Loucy (cell line): ENCODE data around the gene TTC39C.
"Not testable (repeated sequence)": the region's sequence is repeated elsewhere in the genome, so short reads cannot be mapped to it uniquely, and the experiment has no call there.

Experiments
- H2AFZ ChIP-seq: fragments of 200-600 bp; sonication (generic); 2 replicates; pipeline ENCODE4 v1.6.0; 2016; ENCODE audit warnings: antibody characterized with exemption, mild to moderate bottlenecking, low read length, moderate library complexity
- H3F3A ChIP-seq: fragments of 200-600 bp; 2 replicates; pipeline ENCODE4 v1.6.0; 2016; ENCODE audit warnings: antibody characterized with exemption, low read depth, mild to moderate bottlenecking
- H3K27me3 ChIP-seq: fragments of 200-600 bp; sonication (generic); 2 replicates; pipeline ENCODE4 v1.6.1; 2014; ENCODE audit warnings: low read length, mild to moderate bottlenecking; ENCODE audit not compliant: insufficient read depth, poor library complexity, severe bottlenecking
- H3K36me3 ChIP-seq: fragments of 200-600 bp; sonication (generic); 2 replicates; pipeline ENCODE4 v1.6.1; 2016; ENCODE audit warnings: low read length; ENCODE audit not compliant: insufficient read depth
- H3K4me1 ChIP-seq: fragments of 200-600 bp; sonication (generic); 2 replicates; pipeline ENCODE4 v1.5.1; 2014; ENCODE audit warnings: low read length, mild to moderate bottlenecking; ENCODE audit not compliant: insufficient read depth, poor library complexity, severe bottlenecking
- H3K4me2 ChIP-seq: fragments of 200-600 bp; sonication (generic); 2 replicates; pipeline ENCODE4 v1.6.0; 2014; ENCODE audit warnings: antibody characterized with exemption, low read length, low read depth, mild to moderate bottlenecking; ENCODE audit not compliant: poor library complexity, severe bottlenecking
- H3K4me3 ChIP-seq: fragments of 200-600 bp; sonication (generic); 2 replicates; pipeline ENCODE4 v1.5.1; 2014; ENCODE audit warnings: low read length, mild to moderate bottlenecking, mixed read lengths; ENCODE audit not compliant: poor library complexity, severe bottlenecking
- H3K79me2 ChIP-seq: fragments of 200-600 bp; sonication (generic); 2 replicates; pipeline ENCODE4 v1.6.1; 2014; ENCODE audit warnings: low read length; ENCODE audit not compliant: insufficient read depth
- H3K9ac ChIP-seq: fragments of 200-600 bp; sonication (generic); 2 replicates; pipeline ENCODE4 v1.6.0; 2014; ENCODE audit warnings: mild to moderate bottlenecking, low read depth, low read length, moderate library complexity; ENCODE audit not compliant: poor library complexity, severe bottlenecking
- H3K9me2 ChIP-seq: fragments of 200-600 bp; sonication (generic); replicated peaks from 2 replicates; pipeline ENCODE4 v1.6.1; 2016; ENCODE audit warnings: low read depth, low read length, mixed read lengths
- H3K9me3 ChIP-seq: fragments of 200-600 bp; sonication (generic); 2 replicates; pipeline ENCODE4 v1.6.1; 2014; ENCODE audit warnings: mild to moderate bottlenecking, antibody characterized with exemption, low read length, low read depth; ENCODE audit not compliant: insufficient read depth
- H4K20me1 ChIP-seq: fragments of 200-600 bp; sonication (generic); 2 replicates; pipeline ENCODE4 v1.6.0; 2014; ENCODE audit warnings: antibody characterized with exemption, low read length, mild to moderate bottlenecking; ENCODE audit not compliant: insufficient read depth, poor library complexity, severe bottlenecking
- CTCF ChIP-seq: fragments of 200-600 bp; sonication (generic); conservative IDR thresholded peaks from 2 replicates; pipeline ENCODE4 v1.5.1; 2014; ENCODE audit warnings: mild to moderate bottlenecking, antibody characterized with exemption, low read length
- EZH2phosphoT487 ChIP-seq: fragments of 200-600 bp; IDR thresholded peaks from 2 replicates; pipeline ENCODE4 v1.6.1; 2018; ENCODE audit warnings: antibody characterized with exemption, mild to moderate bottlenecking, moderate library complexity, borderline replicate concordance

The TTC39C gene

GRCh38 chr18:24027156-24027827 lies 12.7 kb downstream of the TTC39C start:
- Histone ChIP-seq H3K4me1 (peaks cover 33% of the 10 kb centered on the region), H4K20me1 (peaks cover 13% of the 10 kb centered on the region), H3K4me3 (no peak overlapping the region), H3F3A (no peaks in the 10 kb centered on the region), H3K27me3 (no peaks in the 10 kb centered on the region), H2AFZ (no peak overlapping the region), H3K4me2 (no peak overlapping the region), H3K9me2 (no peaks in the 10 kb centered on the region), H3K36me3 (peaks cover 6% of the 10 kb centered on the region; the same call in 1 of the 2 replicates), H3K9ac (no peak overlapping the region), H3K9me3 (no peaks in the 10 kb centered on the region), H3K79me2 (peaks cover 90% of the 10 kb centered on the region)
- TF ChIP-seq CTCF (no peak), EZH2phosphoT487 (no peak)

GRCh38 chr18:24028946-24029345 lies 14.4 kb downstream of the TTC39C start:
- not testable (repeated sequence) for H3K4me2 ChIP-seq, H3K27me3 ChIP-seq, H3K4me3 ChIP-seq, H3K9ac ChIP-seq, H3K36me3 ChIP-seq, H4K20me1 ChIP-seq, H3F3A ChIP-seq, H2AFZ ChIP-seq, H3K9me3 ChIP-seq, H3K9me2 ChIP-seq
- Histone ChIP-seq H3K79me2 (peaks cover 90% of the 10 kb centered on the region), H3K4me1 (peaks cover 20% of the 10 kb centered on the region)

- no peaks in the 10 kb centered on the region for H3K9me2 ChIP-seq
- no peaks in the 10 kb centered on the region for H3K36me3 ChIP-seq
- no peaks in the 10 kb centered on the region for H3K27me3 ChIP-seq
Observed at GRCh38 chr18:24031318-24031717, 16.8 kb downstream of the TTC39C start.

More at GRCh38 chr18:24031318-24031717, 16.8 kb downstream of the TTC39C start:
- Histone ChIP-seq H3K4me3 (no peak overlapping the region), H3K79me2 (peaks cover 91% of the 10 kb centered on the region), H3K9ac (no peak overlapping the region), H4K20me1 (peaks cover 6% of the 10 kb centered on the region), H3F3A (no peaks in the 10 kb centered on the region), H3K9me3 (no peaks in the 10 kb centered on the region), H2AFZ (no peak overlapping the region), H3K4me2 (no peak overlapping the region), H3K4me1 (peaks cover 3% of the 10 kb centered on the region)
- TF ChIP-seq EZH2phosphoT487, result no peak
- TF ChIP-seq CTCF, result no peak
